Stimulated activated CD4-positive, alpha-beta T cell treated with anti-CD3 and anti-CD28 coated beads, TNF-alpha, amount 100 ng/mL, for 1 hour (primary cell): ENCODE measurements around the gene CCDC85A.

Experiments used
- DNase-seq, 3 donors: peaks; one replicate each; pipeline ENCODE4 v3.0.0-alpha.2; 2020; ENCODE audit warnings: low read depth in 3 of 3, low spot score in 1 of 3

Gene CCDC85A

DNA sequence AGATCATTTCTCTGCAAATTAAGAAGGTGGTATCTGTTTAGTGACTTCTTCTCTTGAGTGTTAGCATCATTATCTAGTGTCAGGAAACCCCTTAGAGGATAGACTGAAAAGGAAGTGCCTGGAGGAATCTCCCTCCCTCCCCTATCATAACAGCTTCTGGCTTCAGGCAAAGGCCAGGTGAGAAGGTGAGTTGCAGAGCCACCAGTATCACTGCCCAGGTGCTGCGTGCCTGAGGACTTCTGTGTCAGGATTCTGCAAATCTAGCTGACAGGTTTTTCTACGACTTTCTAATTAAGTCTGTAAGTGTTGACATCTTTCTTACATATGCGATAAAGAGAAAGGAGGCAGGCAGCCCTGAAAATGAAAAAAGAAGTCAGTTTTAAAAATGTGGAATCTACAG, 111.9 kb downstream of the CCDC85A start:
- no peak for DNase-seq

DNA sequence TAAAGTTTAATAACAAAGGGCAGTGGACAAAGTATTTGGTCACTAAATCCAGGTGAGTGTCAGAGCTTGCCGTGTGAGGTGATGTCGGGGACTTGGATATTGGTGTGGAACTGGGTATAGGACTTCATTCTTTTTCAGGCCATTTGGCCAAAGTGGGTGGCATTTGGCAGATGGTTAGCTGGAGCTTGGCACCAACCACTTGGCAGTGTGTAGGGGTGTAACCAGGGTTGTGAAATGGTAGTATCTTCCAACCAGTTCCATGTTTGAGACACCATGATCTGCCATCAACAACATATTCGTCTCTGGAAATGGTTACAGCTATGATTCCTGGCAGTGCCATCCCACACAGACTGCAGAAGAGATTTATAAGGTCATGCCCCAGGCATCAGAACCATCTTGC, 113.9 kb downstream of the CCDC85A start:
- no peak for DNase-seq

- DNase-seq, result no peak
Observed at GRCh38 chr2:56299171-56299691, 115.4 kb downstream of the CCDC85A start.

- DNase-seq, result no peak
Observed at GRCh38 chr2:56309626-56310170, 125.9 kb downstream of the CCDC85A start.

- DNase-seq, result no peak
Observed at GRCh38 chr2:56313500-56313921, 129.7 kb downstream of the CCDC85A start.

DNA sequence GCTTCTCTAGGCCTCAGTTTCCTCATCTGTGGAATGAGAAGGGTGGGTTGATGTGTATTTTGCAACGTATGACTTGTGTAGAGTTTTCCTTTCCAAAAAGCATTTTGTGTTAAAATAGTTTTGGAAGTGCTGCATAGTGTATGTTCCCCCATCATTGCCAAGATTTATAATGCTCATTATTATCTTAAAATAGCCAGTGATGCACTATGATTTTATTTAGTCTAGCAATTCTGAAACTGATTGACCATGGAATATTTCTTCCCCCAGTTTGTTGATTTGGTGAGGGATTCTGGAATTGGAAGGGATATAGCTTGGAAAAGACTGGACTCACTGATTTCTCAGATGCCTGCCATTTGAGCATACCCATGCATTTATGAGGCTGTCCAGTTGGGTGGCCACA, 130.6 kb downstream of the CCDC85A start:
- DNase-seq, result no peak

GRCh38 chr2:56314796-56315195, 131.0 kb downstream of the CCDC85A start:
- DNase-seq, result no peak

GRCh38 chr2:56315376-56315775, 131.6 kb downstream of the CCDC85A start:
- no peak for DNase-seq

- no peak for DNase-seq
Observed at GRCh38 chr2:56316011-56316410, 132.2 kb downstream of the CCDC85A start.

DNA sequence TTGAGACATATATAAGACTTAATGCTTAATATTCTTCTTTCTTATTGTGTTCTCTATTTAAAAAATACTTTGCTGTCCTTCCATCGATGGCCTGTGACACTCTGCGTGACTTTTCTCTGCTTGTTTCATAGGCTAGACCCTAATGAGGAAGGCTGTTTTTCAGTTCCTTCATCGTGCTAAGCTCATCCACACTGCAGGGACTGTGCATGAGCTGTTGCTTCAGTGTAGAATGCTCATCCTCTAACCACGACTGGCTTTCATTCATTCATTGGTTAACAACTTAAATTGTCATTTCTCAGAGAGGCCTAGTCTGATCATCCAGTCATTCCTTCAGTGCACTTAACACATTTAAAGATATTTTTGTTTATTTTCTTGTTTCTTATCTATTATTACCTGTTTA, 134.4 kb downstream of the CCDC85A start:
- DNase-seq, result no peak

DNA sequence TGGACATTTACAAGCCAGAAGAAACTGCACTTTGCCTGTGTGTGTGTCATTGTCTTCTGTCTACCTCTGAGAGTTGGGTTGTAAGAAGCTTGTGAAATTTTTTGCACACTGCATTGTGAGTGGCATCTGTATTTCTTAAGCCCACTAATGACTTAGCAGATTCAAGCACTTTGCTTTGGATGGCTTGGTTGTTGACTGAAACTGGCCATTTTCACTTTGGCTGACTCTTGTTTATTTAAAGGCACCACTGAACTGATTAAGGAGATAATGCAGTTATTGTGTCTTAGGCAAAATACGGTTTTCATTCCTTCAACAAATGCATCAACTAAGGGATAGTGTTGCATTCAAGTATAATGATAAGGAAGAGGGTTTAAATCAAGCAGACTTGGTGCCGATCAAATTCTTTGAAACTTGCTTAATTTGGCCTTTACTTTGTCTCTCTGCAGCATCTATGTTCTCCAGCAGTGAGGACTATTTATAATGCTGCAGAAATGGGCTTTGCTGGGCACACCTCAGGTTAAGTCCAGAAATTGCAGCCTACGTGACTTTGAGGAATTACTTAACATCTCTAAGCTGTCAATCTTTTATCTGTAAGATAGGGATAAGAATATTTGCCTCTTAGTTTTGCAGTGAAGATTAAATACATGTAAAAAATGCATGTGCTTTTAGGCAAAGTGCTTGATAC, 142.0 kb downstream of the CCDC85A start:
- DNase-seq, result no peak

DNA sequence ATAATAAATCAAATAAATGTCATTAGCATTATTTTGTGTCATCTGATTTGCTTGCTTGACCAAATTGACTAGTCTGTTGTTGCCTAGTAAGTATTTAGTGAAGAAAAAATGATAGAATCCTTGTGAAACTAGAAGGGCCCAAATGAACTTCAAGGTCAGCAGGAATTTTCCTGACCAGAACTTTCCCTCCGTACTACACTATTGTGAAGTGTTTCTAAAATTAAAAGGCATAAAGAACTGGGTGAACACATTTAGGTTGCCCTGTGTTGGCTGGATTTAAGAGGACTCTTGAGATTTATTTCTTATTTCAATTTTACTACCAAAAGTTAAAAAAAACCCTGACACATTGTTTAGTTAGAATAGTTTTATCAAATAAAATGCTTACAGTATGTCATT, 142.6 kb downstream of the CCDC85A start:
- DNase-seq, result no peak

- DNase-seq, result no peak
Observed at GRCh38 chr2:56331810-56332209, 148.0 kb downstream of the CCDC85A start.

- no peak for DNase-seq
Observed at GRCh38 chr2:56333812-56334485, 150.2 kb downstream of the CCDC85A start.

- no peak for DNase-seq
Observed at GRCh38 chr2:56334622-56335021, 150.8 kb downstream of the CCDC85A start.

GRCh38 chr2:56335101-56335500, 151.3 kb downstream of the CCDC85A start:
- DNase-seq, result no peak

GRCh38 chr2:56337342-56337741, 153.6 kb downstream of the CCDC85A start:
- no peak for DNase-seq

- DNase-seq, result no peak
Observed at GRCh38 chr2:56338232-56338631, 154.4 kb downstream of the CCDC85A start.

DNA sequence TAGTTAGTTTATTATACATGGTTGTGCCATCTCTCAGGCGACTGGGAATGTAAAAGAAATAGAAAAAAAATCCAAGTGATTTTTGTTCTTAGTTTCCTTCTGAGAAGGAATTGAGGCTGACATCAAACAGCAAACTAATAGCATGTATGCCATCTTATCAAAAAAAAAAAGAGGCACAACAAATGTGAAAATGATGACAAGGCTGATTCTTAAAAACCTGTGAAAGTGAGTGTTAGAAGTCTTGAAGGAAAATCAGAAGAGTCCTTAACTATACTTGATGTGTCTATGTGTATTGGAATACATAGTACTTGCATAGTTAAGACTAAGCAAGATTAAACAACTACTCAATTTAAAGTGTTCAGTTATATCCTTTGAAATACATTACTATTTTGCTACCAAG, 161.0 kb downstream of the CCDC85A start:
- no peak for DNase-seq

DNA sequence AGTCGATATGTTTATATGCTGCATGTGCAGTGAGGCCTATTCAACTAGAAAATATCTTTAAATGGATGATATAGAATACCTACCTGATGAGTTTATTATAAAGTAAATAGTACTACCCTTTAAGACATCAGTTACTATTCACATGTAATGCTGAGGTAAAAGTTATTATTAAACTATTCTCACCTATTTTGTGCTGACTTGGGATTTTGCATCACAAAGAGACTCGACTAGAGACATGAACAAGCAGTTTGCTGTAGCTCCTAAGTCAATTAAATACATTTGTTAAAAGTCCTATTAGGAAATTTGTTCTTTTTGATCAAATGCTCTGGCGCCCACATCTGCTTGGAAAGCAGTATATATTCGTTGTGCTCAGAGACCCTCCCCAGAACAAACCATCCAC, 164.1 kb downstream of the CCDC85A start:
- no peak for DNase-seq

GRCh38 chr2:56348392-56349210, 164.8 kb downstream of the CCDC85A start:
- DNase-seq, result no peak
